GM19025 (cell line): ENCODE data around the gene OR10T2.
"Not testable (repeated sequence)": the region's sequence is repeated elsewhere in the genome, so short reads cannot be mapped to it uniquely, and the experiment has no call there.

ENCODE experiments used
- ATAC-seq: cut with Tn5 transposase; IDR thresholded peaks from one replicate; pipeline ENCODE4 v1.9.1; 2021; ENCODE audit warnings: mild to moderate bottlenecking, low read depth, moderate library complexity; ENCODE audit not compliant: unreplicated experiment

OR10T2 gene

DNA sequence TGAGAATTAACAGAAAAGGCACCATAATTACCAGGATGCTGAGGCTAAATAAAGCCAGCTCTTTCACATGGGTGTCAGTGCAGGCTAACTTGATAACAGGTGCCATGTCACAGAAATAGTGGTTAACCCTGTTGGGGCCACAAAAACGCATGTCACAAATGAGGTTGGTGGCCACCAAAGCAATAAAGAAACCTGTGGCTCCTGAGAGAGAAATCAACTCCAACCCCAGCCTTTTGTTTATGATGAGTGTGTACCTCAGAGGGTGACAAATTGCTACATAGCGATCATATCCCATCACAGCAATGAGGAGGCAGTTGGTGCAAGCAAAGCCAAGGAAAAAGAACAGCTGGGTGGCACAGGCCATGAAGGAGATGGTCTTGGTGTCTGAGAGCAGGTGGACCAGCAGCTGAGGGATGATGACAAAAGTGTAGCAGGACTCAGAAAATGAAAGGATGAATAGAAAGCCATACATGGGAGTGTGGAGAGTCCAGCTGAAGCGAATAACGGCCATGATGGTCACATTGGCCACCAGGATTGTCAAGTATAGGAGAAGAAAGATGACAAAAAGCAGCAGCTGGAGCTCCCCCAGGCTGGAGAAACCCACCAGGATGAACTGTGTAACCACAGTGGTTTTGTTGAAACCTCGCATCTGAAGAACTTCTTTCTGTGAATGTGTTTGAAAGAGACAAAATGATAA is at the start of gene OR10T2:
Gene OR10T2 (minus strand): TSS at position 649 of the 697 bp plus-strand sequence. CDS start 0 bp downstream, at position 649.
- no peak for ATAC-seq

GRCh38 chr1:158445376-158445775 is 46.1 kb upstream of the OR10T2 start:
- no peak for ATAC-seq

DNA sequence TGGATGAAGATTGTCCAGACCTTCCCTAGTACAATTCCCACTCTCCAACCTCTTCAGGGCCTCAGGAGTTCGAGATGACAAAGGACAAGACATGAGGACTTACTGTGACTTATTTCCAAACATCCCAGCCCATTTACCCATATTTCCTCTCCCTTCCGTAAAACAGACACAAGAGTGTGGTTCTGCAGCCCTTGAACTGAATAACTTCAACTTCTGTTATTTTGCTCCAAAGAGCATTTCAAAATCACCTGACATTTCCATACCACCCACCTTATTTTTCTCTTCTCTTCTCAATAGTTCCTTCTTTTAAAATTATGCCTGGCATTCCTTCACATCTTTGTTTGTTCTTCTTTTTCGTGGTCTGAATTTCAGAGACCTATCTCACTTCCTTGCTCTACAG is 35.5 kb upstream of the OR10T2 start:
- no peak for ATAC-seq

DNA sequence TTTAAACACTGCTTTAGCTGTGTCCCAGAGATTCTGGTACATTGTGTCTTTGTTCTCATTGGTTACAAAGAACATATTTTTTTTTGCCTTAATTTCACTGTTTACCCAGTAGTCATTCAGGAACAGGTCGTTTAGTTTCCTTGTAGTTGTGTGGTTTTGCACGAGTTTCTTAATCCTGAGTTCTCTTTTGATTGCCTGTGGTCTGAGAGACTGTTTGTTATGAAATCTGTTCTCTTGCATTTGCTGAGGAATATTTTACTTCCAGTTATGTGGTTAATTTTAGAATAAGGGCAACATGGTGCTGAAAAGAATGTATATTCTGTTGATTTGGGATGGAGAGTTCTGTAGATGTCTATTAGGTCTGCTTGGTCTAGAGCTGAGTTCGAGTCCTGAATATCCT is 30.9 kb upstream of the OR10T2 start:
- not testable (repeated sequence) for ATAC-seq

DNA sequence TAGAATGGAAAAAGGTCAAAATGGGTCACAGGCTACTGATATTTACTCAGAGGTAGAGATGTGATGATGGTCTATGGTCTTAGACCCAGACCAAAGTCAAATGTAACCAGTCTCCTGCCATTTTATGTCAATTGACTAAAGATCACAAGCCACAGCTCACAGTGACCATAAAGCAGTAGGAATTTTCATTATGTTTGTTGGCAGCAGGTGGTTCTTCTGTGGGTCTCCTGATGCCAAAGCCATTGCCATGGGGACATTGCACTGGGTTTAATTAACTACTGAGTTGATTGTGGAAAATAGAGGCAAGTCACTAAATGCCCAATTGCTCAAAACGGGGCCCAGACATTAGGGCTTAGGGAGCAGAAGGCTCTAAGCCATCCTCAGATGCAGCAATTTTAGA is 26.9 kb upstream of the OR10T2 start, which contains the start of gene OR10K2:
Gene OR10K2 (minus strand): TSS at position 101 of the 400 bp plus-strand sequence. CDS start 5,371 bp downstream, outside the sequence.
- no peak for ATAC-seq

- no peak for ATAC-seq
Observed at GRCh38 chr1:158425027-158425426, 25.8 kb upstream of the OR10T2 start.

- ATAC-seq: no peak
Observed at GRCh38 chr1:158422212-158422611, 22.9 kb upstream of the OR10T2 start.

DNA sequence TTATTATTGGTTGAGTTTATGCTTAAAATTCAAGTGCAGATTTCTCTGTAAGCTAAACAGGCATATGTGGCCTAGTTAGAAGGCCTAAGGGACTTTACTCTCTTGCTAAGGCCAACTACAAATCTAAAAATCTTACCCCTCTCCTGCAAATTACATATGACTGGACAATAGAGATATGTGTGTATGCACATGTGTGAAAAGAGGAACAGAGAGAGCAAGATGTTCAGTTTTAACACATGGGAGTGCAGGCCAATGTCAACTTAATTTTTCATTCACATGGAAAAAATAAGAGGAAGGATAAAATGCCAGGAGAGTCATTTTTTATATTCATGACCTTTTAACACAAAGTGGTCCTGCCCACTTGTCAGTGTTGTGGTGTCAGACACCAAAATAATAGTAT is 18.3 kb upstream of the OR10T2 start:
- ATAC-seq: no peak

DNA sequence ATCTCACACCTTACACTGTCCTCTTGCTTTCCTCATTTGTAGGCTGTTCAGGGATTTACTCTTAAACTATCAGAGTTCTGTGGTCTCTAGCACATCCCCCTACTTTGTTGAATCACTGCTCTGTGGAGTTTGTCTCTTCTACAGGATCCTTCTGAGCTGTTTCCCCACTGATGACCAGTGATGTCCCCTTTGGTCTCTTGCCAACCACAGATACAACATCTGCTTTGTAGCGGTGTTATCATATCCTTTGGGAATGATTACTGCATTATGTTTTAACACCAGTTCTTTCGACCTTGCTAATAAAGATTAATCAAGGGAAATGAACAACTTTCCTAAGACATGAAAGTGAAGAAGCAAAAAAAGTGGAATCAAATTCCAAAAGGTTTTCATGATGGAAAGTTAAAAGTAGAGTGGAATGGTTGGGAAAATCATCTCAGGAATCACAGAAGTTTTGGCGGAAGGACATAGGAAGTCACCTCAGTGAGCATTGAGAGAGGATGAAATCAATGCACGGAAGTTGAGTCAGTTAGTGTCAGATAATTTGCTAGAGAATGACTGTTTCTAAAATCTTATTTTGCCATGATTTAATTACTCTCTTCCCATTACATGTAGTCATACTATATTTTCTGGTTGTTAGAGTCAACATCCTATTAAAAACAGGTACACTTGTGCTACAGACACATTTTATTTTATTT is 15.5 kb upstream of the OR10T2 start:
- ATAC-seq: no peak

GRCh38 chr1:158407092-158407491 is 7.8 kb upstream of the OR10T2 start:
- no peak for ATAC-seq

- no peak for ATAC-seq
Observed at GRCh38 chr1:158400871-158401270, 1.6 kb upstream of the OR10T2 start.

GRCh38 chr1:158396646-158397045 is 2.6 kb downstream of the OR10T2 start:
- no peak for ATAC-seq

GRCh38 chr1:158393476-158393875 is 5.8 kb downstream of the OR10T2 start:
- no peak for ATAC-seq

- no peak for ATAC-seq
Observed at GRCh38 chr1:158391099-158391498, 8.2 kb downstream of the OR10T2 start.

DNA sequence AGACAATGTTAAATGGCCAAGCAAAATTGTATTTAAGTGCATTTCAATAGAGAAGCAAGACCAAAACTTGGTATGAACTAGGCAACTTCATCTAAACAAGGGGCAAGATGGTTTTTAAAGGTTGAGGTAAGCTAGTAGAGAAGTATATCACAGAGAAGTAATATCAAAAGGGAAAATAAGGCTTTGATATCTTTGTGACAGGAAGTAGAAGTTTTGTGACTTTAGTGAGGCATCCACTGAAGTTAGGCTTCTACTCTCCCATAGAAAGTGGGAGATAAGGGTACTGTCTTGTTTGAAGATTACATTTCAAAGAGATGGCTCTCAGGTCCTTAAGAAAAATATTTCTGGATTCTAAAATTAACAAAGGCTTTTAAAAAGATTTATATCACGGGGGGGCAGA is 8.9 kb downstream of the OR10T2 start:
- no peak for ATAC-seq

GRCh38 chr1:158374860-158375259 is 24.4 kb downstream of the OR10T2 start:
- no peak for ATAC-seq

DNA sequence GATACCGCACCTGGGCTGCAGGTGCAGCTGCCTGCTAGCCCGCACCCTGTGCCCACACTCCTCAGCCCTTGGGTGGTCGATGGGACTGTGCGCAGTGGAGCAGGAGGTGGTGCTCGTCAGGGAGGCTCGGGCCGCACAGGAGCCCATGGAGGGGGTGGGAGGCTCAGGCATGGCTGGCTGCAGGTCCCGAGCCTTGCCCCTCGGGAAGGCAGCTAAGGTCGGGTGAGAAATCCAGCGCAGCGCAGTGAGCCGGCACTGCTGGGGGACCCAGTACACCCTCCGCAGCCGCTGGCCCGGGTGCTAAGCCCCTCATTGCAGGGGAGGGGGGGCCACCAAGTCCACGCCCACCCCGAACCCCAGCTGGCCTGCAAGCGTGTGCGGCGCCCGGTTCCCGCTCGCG is 25.2 kb downstream of the OR10T2 start:
- not testable (repeated sequence) for ATAC-seq

DNA sequence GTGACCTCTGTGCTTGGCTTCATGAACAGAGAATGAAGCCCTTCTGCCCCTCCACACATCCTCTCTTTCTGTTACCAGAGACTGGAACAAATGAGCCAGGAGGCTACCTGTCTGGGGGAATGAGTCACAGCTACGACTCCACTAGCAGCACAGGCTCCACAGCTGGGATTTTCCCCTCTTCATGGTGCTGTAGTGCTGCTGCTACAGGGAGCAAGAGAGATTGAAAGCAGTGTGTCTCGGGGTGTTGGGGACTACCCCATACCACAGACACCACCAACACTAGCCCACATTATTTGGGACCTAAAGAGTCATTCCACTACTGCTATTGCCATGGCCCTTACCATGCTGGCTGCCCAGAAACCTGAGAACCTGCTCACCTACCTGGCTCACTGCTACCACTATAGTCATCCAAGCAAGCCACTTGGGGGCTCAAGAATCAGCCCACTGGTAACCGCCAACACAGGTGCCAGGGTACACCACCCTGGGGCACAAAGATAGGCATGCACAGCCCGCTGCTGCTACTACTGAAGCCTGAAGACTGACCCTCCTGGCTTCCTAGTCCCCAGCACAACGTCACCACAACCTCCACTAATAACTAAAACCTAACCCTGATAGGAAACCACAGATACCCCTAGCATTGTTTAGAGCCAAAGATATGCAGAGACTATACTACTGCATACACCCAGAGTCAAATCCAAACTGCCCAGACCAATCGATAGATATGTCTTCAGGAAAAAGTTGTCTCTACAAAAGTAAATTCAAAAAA is 27.9 kb downstream of the OR10T2 start:
- peak; percentile 96 for ATAC-seq

- no peak for ATAC-seq
Observed at GRCh38 chr1:158366783-158367182, 32.5 kb downstream of the OR10T2 start.

DNA sequence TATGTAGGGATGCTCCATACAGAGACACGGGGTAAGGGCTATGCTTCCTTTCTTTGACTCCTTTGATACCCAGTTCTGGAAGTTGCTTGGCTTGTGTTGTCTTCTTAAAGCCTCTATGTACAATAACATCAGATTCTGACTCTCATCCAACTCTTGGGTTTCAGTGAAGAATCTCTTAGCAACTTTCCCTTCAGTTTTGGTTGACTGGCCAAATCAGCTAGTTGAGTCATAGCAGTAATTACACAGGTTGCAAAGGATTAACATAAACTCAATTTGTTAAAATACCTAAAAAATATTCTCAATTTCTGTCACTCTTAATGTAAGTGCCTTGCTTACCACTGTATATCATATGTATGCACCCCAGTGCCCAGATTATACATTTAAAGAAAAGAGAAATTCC is 36.3 kb downstream of the OR10T2 start:
- no peak for ATAC-seq

DNA sequence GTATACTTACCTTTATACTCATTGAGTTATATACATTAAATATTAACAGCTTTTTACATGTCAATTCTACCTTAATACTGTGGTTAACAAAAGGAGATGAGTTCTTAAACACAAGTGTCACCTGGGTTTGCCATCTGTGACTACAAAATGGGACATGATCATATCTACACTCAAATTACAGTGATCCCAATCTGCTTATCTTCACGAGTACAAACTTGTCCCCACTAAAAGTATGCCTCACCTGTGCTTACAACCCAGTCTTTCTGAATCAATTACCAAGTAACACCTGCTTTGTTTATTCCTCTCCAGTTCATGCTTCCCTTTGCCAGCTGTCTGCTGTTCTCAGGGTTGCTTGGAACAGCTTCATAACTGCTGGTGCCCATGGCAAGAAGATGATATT is 36.8 kb downstream of the OR10T2 start:
- ATAC-seq: no peak
